22Rv1 (cell line): ENCODE data around the gene MZF1.

Source experiments
- ZFX ChIP-seq: fragments of 450-650 bp; IDR thresholded peaks from 2 replicates; pipeline ENCODE4 v1.6.1; 2017; ENCODE audit warnings: antibody characterized with exemption, borderline replicate concordance
- TF ChIP-seq, protein P1 (sequence below): fragments of 450-650 bp; IDR thresholded peaks from 2 replicates; pipeline ENCODE4 v1.5.1; 2017; ENCODE audit warnings: mild to moderate bottlenecking

DNA sequence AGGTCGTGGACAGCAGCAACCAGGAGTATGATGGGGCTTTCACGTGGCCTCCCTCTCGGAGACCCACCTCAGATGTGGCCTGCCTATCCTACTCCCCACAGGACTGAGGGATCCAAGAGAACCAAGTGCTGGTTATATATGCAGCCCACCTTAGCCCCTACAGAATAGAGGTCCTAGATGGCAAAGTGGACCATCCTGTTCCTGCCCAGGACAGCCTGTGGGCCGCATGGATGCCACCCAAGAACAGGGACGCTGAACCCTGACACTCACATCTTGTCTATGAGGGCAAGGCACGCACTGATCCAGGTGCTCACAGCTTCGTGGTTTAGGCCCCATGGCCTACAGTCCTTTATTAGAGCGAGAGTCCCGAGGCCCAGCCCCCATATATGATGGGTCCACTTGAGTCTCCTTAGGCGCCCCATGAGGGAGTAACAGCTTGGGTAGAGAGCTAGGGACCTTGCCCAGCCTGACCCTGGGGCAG lies 59.9 kb downstream of the MZF1 start:
- TF ChIP-seq, protein P1, sequence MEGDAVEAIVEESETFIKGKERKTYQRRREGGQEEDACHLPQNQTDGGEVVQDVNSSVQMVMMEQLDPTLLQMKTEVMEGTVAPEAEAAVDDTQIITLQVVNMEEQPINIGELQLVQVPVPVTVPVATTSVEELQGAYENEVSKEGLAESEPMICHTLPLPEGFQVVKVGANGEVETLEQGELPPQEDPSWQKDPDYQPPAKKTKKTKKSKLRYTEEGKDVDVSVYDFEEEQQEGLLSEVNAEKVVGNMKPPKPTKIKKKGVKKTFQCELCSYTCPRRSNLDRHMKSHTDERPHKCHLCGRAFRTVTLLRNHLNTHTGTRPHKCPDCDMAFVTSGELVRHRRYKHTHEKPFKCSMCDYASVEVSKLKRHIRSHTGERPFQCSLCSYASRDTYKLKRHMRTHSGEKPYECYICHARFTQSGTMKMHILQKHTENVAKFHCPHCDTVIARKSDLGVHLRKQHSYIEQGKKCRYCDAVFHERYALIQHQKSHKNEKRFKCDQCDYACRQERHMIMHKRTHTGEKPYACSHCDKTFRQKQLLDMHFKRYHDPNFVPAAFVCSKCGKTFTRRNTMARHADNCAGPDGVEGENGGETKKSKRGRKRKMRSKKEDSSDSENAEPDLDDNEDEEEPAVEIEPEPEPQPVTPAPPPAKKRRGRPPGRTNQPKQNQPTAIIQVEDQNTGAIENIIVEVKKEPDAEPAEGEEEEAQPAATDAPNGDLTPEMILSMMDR, result no peak
- TF ChIP-seq ZFX, result no peak
